Smooth muscle cell of the brain vasculature (primary cell): ENCODE data around the gene VPS39.

Experiments
- DNase-seq: peaks from one replicate; pipeline ENCODE4 v3.0.0-alpha.2; 2012; ENCODE audit warnings: low read depth, low spot score

VPS39 gene

GRCh38 chr15:42131826-42132806 lies 76.0 kb downstream of the VPS39 start:
- DNase-seq: no peak

GRCh38 chr15:42131006-42131405 lies 77.1 kb downstream of the VPS39 start:
- DNase-seq: no peak

- no peak for DNase-seq
Measured at GRCh38 chr15:42130246-42130986, 77.7 kb downstream of the VPS39 start.

GRCh38 chr15:42129364-42129763 lies 78.7 kb downstream of the VPS39 start:
- DNase-seq: no peak

DNA sequence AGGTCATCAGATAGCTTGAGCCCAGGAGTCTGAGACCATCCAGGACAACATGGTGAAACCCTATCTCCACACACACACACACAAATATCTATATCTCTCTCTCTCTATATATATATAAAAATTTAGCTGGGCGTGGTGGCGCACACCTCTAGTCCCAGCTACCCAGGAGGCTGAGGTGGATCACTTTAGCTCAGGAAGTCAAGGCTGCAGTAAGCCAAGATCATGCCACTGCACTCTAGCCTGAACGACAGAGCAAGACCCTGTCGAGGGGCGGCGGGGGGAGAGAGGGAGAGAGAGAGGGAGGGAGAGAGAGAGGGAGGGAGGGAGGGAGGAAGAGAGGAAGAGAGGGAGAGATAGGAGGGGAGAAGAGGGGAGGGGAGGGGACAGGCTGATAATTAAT lies 79.6 kb downstream of the VPS39 start:
- no peak for DNase-seq

- DNase-seq: no peak
Measured at GRCh38 chr15:42123546-42123945, 84.6 kb downstream of the VPS39 start.

DNA sequence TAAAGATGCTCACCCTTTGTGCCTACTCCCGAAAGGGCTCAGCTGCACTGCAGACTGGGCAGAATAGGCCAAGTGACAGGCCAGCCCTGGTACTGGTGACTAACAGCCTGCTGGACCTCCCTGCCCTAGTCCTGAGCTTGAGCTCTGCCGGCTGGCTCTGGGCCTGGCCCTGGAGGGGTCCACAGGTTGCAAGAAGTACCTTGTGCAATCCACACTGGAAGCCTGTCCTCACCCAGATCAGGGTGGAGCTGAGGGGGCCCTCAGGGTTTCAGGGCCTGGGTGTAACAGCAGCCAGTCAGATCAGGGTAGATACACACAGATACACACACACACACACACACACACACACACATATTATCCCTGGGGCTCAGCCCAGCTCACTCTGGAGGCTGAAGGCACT lies 86.4 kb downstream of the VPS39 start:
- DNase-seq: no peak

GRCh38 chr15:42121021-42121420 lies 87.1 kb downstream of the VPS39 start:
- DNase-seq: no peak

- no peak for DNase-seq
Measured at GRCh38 chr15:42120285-42120684, 87.8 kb downstream of the VPS39 start.

GRCh38 chr15:42119446-42119760 lies 88.7 kb downstream of the VPS39 start:
- DNase-seq: no peak

GRCh38 chr15:42118650-42119445 lies 89.3 kb downstream of the VPS39 start:
- no peak for DNase-seq

- no peak for DNase-seq
Measured at GRCh38 chr15:42111924-42112323, 96.2 kb downstream of the VPS39 start.

DNA sequence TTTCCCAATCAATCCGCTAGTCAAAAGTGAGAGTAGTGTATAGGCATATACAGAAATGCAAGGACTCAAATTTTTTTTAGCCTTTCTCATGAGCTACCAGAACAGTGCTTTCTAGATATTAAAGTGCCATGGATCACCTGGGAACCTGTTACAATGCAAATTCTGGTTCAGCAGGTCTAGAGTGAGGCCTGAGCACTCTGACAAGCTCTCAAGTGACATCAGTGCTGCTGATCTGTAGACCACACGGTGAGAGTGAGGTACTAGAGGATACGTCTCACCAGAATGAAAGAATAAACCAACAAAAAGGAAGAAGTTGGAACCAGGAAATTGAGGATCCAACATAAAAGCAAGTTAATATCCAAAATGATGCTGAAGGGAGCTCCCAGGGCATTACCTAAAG lies 97.7 kb downstream of the VPS39 start:
- DNase-seq: no peak

DNA sequence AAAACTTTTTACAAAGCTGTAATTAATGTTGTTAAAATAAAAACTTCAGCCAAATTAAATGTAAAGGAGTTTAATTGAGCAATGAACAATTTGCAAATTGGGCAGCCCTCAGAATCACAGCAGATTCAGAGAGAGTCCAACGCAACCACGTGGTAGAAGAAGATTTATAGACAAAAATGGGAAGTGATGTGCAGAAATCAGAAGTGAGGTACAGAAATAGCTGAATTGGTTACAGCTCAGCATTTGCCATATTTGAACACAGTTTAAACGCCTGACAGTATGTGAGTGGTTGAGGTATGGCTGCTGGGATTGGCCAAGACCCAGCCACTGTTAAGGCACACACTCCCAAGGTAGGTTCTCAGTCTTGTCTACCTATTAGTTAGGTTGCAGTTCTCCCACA lies 99.3 kb downstream of the VPS39 start:
- DNase-seq: no peak
